K562 (cell line): ENCODE measurements around the gene BTG2. TPM values are rescaled to one million over a fixed set of nuclear protein-coding genes. Genes with fewer than 3 reads are reported as not detected.

ENCODE experiments used
- ATF7 ChIP-seq: fragments of 450-650 bp; IDR thresholded peaks from 2 replicates; pipeline ENCODE4 v1.7.1; 2014; ENCODE audit warnings: mild to moderate bottlenecking, moderate library complexity
- BRD9 ChIP-seq: fragments of 450-650 bp; IDR thresholded peaks from 2 replicates; pipeline ENCODE4 v1.6.1; 2018; ENCODE audit warnings: low read depth; ENCODE audit not compliant: partially characterized antibody
- CCAR2 ChIP-seq: fragments of 200-400 bp; formaldehyde crosslinking; IDR thresholded peaks from 2 replicates; pipeline ENCODE4 v1.6.1; 2017; ENCODE audit warnings: mild to moderate bottlenecking, low read depth, low read length
- CHD1 ChIP-seq: fragments of 200-600 bp; sonication (generic); IDR thresholded peaks from one replicate; pipeline ENCODE4 v1.6.1; 2012; ENCODE audit warnings: mild to moderate bottlenecking, moderate library complexity, low read length, inconsistent platforms
- E2F4 ChIP-seq: sonication (generic); formaldehyde crosslinking; IDR thresholded peaks from 2 replicates; pipeline ENCODE4 v1.8.0; 2022; ENCODE audit warnings: mild to moderate bottlenecking, low read depth, missing genetic modification reagents
- FOS ChIP-seq: IDR thresholded peaks from 3 replicates; pipeline ENCODE4 v1.6.1; 2011; ENCODE audit not compliant: insufficient read length; ENCODE audit errors: extremely low read depth
- GABPB1 ChIP-seq: sonication (generic); formaldehyde crosslinking; IDR thresholded peaks from 2 replicates; pipeline ENCODE4 v1.8.0; 2022; ENCODE audit warnings: mild to moderate bottlenecking, missing genetic modification reagents
- HMG20A ChIP-seq: fragments of 450-650 bp; formaldehyde crosslinking; conservative IDR thresholded peaks from 2 replicates; pipeline ENCODE4 v1.4.0; 2020; ENCODE audit warnings: mild to moderate bottlenecking, mixed read lengths
- KLF13 ChIP-seq: fragments of 450-650 bp; IDR thresholded peaks from 2 replicates; pipeline ENCODE4 v1.6.1; 2016; ENCODE audit warnings: missing genetic modification characterization, low read depth, mild to moderate bottlenecking, missing compliant biosample characterization, moderate library complexity, borderline replicate concordance
- MAFG ChIP-seq: fragments of 450-650 bp; conservative IDR thresholded peaks from 2 replicates; pipeline ENCODE4 v1.6.1; 2016; ENCODE audit warnings: missing genetic modification characterization, missing compliant biosample characterization
- MBD2 ChIP-seq: sonication (generic); IDR thresholded peaks from 2 replicates; pipeline ENCODE4 v1.6.1; 2016; ENCODE audit warnings: low read depth, borderline replicate concordance
- PHF21A ChIP-seq: fragments of 450-650 bp; IDR thresholded peaks from 2 replicates; pipeline ENCODE4 v1.6.1; 2017; ENCODE audit warnings: low read depth, borderline replicate concordance
- RBM22 ChIP-seq: fragments of 200-400 bp; formaldehyde crosslinking; IDR thresholded peaks from 2 replicates; pipeline ENCODE4 v1.6.1; 2018; ENCODE audit warnings: low read length, low read depth; ENCODE audit not compliant: poor library complexity, severe bottlenecking
- RFX7 ChIP-seq: fragments of 250-450 bp; sonication (Bioruptor Pico); IDR thresholded peaks from 2 replicates; pipeline ENCODE4 v1.5.1; 2021; ENCODE audit warnings: mild to moderate bottlenecking
- RUNX1 ChIP-seq: sonication (generic); IDR thresholded peaks from 2 replicates; pipeline ENCODE4 v1.6.1; 2016; ENCODE audit warnings: antibody characterized with exemption, low read depth
- SMAD4 ChIP-seq: fragments of 250-450 bp; sonication (Bioruptor Pico); conservative IDR thresholded peaks from 2 replicates; pipeline ENCODE4 v1.8.0; 2021; ENCODE audit warnings: inconsistent platforms, mild to moderate bottlenecking, moderate library complexity
- SP1 ChIP-seq: sonication (generic); formaldehyde crosslinking; IDR thresholded peaks from 2 replicates; pipeline ENCODE4 v1.8.1; 2022; ENCODE audit warnings: mild to moderate bottlenecking, missing genetic modification reagents
- SRSF1 ChIP-seq: fragments of 200-400 bp; formaldehyde crosslinking; IDR thresholded peaks from 2 replicates; pipeline ENCODE4 v1.6.1; 2017; ENCODE audit warnings: mild to moderate bottlenecking, low read depth, low read length, moderate library complexity
- U2AF2 ChIP-seq: fragments of 200-400 bp; formaldehyde crosslinking; optimal IDR thresholded peaks from 2 replicates; pipeline ENCODE3; 2017; ENCODE audit warnings: low read depth, mild to moderate bottlenecking, low read length
- VEZF1 ChIP-seq: fragments of 200-800 bp; sonication (Bioruptor generic); IDR thresholded peaks from 2 replicates; pipeline ENCODE4 v1.6.1; 2017; ENCODE audit warnings: missing genetic modification characterization, missing compliant biosample characterization
- ZBTB12 ChIP-seq: fragments of 250-450 bp; sonication (Bioruptor Pico); IDR thresholded peaks from 2 replicates; pipeline ENCODE4 v1.4.0; 2020
- ZBTB9 ChIP-seq: fragments of 450-650 bp; formaldehyde crosslinking; IDR thresholded peaks from 2 replicates; pipeline ENCODE4 v1.4.0; 2020; ENCODE audit warnings: mild to moderate bottlenecking, moderate library complexity
- ZNF511 ChIP-seq: sonication (generic); formaldehyde crosslinking; IDR thresholded peaks from 2 replicates; pipeline ENCODE4 v1.8.0; 2022; ENCODE audit warnings: mild to moderate bottlenecking, missing genetic modification reagents
- ZNF561 ChIP-seq: fragments of 450-650 bp; formaldehyde crosslinking; conservative IDR thresholded peaks from 2 replicates; pipeline ENCODE4 v1.4.0; 2020; ENCODE audit warnings: mild to moderate bottlenecking, moderate library complexity
- polyA plus RNA-seq, 8 experiments: library from polyadenylated mRNA; depleted of rRNA in 4 of 8; stranded (reverse) in 5 of 8; unstranded in 3 of 8; fragments of >200 nt; fragmentation: Nextera tagmentation in 2 of 8; fragmentation: Illumina TruSeq in 1 of 8; extraction: Ambion mirVana in 2 of 8; extraction: Trizol in 1 of 8; gene quantifications; 2 replicates each; pipeline versions ENCODE4 v1.2.1 to v1.2.3, GENCODE V29; 2011 to 2014; ENCODE audit warnings: inconsistent platforms in 1 of 8, missing spikeins in 1 of 8
- total RNA-seq, 7 experiments: library from RNA; depleted of rRNA in 6 of 7; stranded (reverse); fragments of >200 nt in 6 of 7; fragmentation: Illumina TruSeq in 2 of 7; extraction: Trizol in 2 of 7; gene quantifications; 2 replicates each; pipeline versions ENCODE4 v1.2.1 to v1.2.3, GENCODE V29; 2011 to 2021; ENCODE audit warnings: low replicate concordance in 1 of 7

BTG2 gene
- total and polyA plus RNA-seq, 9 of the 15 experiments (the other 6 are each of a cell fraction or from before 2014, with no cell fraction given): 2.3 to 41.9 (median 8.7) TPM

DNA sequence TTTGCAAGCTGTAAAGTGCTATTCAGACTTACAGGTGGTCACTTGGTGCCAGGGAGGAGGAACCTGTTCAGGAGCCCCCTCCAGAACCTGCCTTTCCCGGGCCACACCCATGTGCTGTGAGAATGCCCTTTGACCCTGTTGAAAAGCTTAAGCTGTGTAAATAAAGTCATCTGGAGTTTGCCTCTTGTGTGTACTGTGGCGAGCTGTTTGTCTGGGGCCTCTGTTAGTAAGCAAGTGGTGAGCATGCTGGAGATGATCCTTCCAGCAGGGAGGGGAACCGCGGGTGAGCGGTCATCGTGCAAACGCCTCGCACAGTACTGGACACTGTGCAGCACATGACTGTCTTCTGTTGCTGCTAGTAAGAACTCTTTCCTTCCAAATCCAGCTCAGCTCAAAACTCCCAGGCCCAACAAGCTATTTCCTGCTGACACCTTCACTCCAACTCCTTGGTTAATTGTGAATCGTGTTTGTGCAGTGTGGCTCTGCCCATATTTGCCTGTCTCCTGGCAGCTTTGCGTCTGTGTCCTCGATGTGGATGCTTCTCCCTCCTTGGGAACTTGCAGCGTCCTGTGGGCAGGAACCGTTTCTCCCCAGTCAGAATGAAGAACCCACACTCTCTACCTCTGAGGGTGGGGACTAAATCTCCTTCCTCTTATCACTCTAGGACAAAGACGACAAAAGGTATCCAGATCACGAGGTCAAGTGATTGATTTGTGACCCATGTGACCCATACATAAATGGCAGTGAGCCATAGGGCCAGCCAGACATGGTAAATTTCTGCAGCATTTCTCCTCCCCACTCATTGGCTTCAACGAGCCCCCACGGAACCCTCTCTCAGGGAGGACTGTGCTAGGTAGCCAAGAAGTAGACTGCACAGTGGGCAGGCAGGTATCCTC lies 13.9 kb upstream of the BTG2 start (continued):
- TF ChIP-seq ZBTB12 (CRISPR knock-in tag) (no peak), U2AF2 (no peak), VEZF1 (no peak), MAFG (tag) (no peak), ZNF511 (CRISPR knock-in tag) (peak; percentile 30; the same call in 1 of the 2 replicates), CHD1 (no peak), ZBTB9 (no peak), BRD9 (no peak), CCAR2 (no peak), KLF13 (tag) (no peak), RBM22 (no peak), GABPB1 (no peak), SRSF1 (no peak), FOS (no peak), SMAD4 (CRISPR knock-in tag) (no peak), RUNX1 (no peak), ZNF561 (CRISPR knock-in tag) (no peak), E2F4 (no peak), ATF7 (no peak), SP1 (CRISPR knock-in tag) (no peak), MBD2 (no peak), PHF21A (no peak), RFX7 (CRISPR knock-in tag) (no peak), HMG20A (CRISPR knock-in tag) (no peak)
